ENCODE results near the gene CCDC12.

DNA sequence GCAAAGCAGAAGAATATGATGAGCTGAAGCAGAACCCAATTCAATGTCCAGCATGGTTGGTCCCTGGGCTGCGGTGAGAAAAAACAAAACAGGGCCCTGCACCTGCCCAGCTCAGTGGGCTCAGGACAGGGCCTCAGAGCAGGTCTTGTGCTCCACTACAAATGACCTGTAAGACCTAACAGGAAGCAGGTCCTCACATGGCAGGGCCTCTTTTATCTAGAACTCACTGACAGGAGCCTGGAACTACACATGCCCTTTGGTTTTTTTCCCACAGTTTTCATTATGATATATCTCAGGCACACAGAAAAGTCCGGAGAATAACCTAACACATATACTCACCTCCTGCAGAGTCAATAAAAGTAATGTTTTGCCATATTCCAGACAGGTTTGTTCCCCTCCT is 38.4 kb downstream of the CCDC12 start:
- TF ChIP-seq, protein P1, sequence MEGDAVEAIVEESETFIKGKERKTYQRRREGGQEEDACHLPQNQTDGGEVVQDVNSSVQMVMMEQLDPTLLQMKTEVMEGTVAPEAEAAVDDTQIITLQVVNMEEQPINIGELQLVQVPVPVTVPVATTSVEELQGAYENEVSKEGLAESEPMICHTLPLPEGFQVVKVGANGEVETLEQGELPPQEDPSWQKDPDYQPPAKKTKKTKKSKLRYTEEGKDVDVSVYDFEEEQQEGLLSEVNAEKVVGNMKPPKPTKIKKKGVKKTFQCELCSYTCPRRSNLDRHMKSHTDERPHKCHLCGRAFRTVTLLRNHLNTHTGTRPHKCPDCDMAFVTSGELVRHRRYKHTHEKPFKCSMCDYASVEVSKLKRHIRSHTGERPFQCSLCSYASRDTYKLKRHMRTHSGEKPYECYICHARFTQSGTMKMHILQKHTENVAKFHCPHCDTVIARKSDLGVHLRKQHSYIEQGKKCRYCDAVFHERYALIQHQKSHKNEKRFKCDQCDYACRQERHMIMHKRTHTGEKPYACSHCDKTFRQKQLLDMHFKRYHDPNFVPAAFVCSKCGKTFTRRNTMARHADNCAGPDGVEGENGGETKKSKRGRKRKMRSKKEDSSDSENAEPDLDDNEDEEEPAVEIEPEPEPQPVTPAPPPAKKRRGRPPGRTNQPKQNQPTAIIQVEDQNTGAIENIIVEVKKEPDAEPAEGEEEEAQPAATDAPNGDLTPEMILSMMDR (IDR thresholded peaks at IDR 0.05), result no peak
- no peak for TF ChIP-seq POLR2A (IDR thresholded peaks at IDR 0.05)
